Natural killer cell treated with Interleukin-12 subunit alpha and Interleukin-12 subunit beta and Interleukin-15 and Interleukin-18, amount 100 ng/mL, for 72 hours (primary cell): Measurements from ENCODE around the gene FBXO10. TPM values are rescaled to one million over a fixed set of nuclear protein-coding genes. Genes with fewer than 3 reads are reported as not detected.
"Not testable (repeated sequence)": the region's sequence is repeated elsewhere in the genome, so short reads cannot be mapped to it uniquely, and the experiment has no call there.

Source experiments
- ATAC-seq, 2 donors: fragments of 150-1000 bp; cut with Tn5 transposase in 1 of 2; sonication (Bioruptor Pico), chemical (Tn5 transposase) in 1 of 2; 2 replicates each; pipeline ENCODE4 v1.10.0; 2021
- DNase-seq: peaks from one replicate; pipeline ENCODE4 v3.0.0; 2022; ENCODE audit warnings: low spot score
- H3K27ac Mint-ChIP-seq, 2 donors: 1 replicate in 1 of 2; 2 replicates in 1 of 2; pipeline ENCODE4 v1.8.0; 2022; ENCODE audit warnings: mixed read lengths in 2 of 2, mild to moderate bottlenecking in 1 of 2, moderate library complexity in 1 of 2
- H3K27me3 Mint-ChIP-seq, 2 donors: 1 replicate in 1 of 2; 2 replicates in 1 of 2; pipeline ENCODE4 v1.8.0; 2022; ENCODE audit warnings: mixed read lengths in 2 of 2
- H3K36me3 Mint-ChIP-seq: one replicate; pipeline ENCODE4 v1.8.0; 2022; ENCODE audit warnings: mixed read lengths
- H3K4me1 Mint-ChIP-seq, 2 donors: 1 replicate in 1 of 2; 2 replicates in 1 of 2; pipeline ENCODE4 v1.8.0; 2022; ENCODE audit warnings: low read depth in 2 of 2, mixed read lengths in 2 of 2, mild to moderate bottlenecking in 1 of 2
- H3K4me3 Mint-ChIP-seq: one replicate; pipeline ENCODE4 v1.8.0; 2022; ENCODE audit warnings: mixed read lengths
- H3K9me3 Mint-ChIP-seq: 2 replicates; pipeline ENCODE4 v1.8.0; 2022; ENCODE audit warnings: mixed read lengths
- total RNA-seq, 2 donors: library from RNA; stranded (reverse); gene quantifications; one replicate each; pipeline ENCODE4 v1.2.3, GENCODE V29; 2022

The FBXO10 gene
- total RNA-seq, 2 donors from 2014 or later: 4.3 to 8.7 TPM

GRCh38 chr9:37531699-37532098, 44.5 kb downstream of the FBXO10 start:
- Mint-ChIP-seq H3K27me3 (no peaks in the 10 kb centered on the region), H3K36me3 (no peaks in the 10 kb centered on the region), H3K27ac (no peak overlapping the region), H3K4me1 (peaks cover 4% of the 10 kb centered on the region in 2 donors), H3K4me3 (no peak overlapping the region), H3K9me3 (no peaks in the 10 kb centered on the region)
- ATAC-seq (peak in 1 of 2 donors; percentile 43), DNase-seq (no peak)

GRCh38 chr9:37528652-37529471, 47.3 kb downstream of the FBXO10 start:
- H3K4me1 Mint-ChIP-seq: peaks cover 4% of the 10 kb centered on the region in 2 donors
- H3K27ac Mint-ChIP-seq: no peak overlapping the region
- ATAC-seq: no peak
- no peak for DNase-seq
- H3K9me3 Mint-ChIP-seq: no peaks in the 10 kb centered on the region
- peaks cover 5% of the 10 kb centered on the region for H3K36me3 Mint-ChIP-seq
- H3K27me3 Mint-ChIP-seq: no peaks in the 10 kb centered on the region
- no peak overlapping the region for H3K4me3 Mint-ChIP-seq

GRCh38 chr9:37523916-37524315, 52.3 kb downstream of the FBXO10 start:
- H3K4me1 Mint-ChIP-seq: peaks cover 0 to 2% of the 10 kb centered on the region in 2 donors
- H3K4me3 Mint-ChIP-seq: no peak overlapping the region
- ATAC-seq (no peak), DNase-seq (no peak)
- H3K27me3 Mint-ChIP-seq: no peaks in the 10 kb centered on the region
- no peak overlapping the region for H3K27ac Mint-ChIP-seq
- H3K36me3 Mint-ChIP-seq: peaks cover 5% of the 10 kb centered on the region
- no peaks in the 10 kb centered on the region for H3K9me3 Mint-ChIP-seq

- peaks cover 5% of the 10 kb centered on the region for H3K36me3 Mint-ChIP-seq
- DNase-seq: no peak
- H3K4me1 Mint-ChIP-seq: no peaks in the 10 kb centered on the region
Observed at GRCh38 chr9:37522971-37523370, 53.2 kb downstream of the FBXO10 start.

GRCh38 chr9:37521111-37521510, 55.1 kb downstream of the FBXO10 start:
- H3K4me3 Mint-ChIP-seq: no peak overlapping the region
- DNase-seq (no peak), ATAC-seq (no peak)
- H3K36me3 Mint-ChIP-seq: peaks cover 5% of the 10 kb centered on the region
- no peak overlapping the region for H3K27ac Mint-ChIP-seq
- no peaks in the 10 kb centered on the region for H3K9me3 Mint-ChIP-seq
- H3K4me1 Mint-ChIP-seq: no peaks in the 10 kb centered on the region
- no peaks in the 10 kb centered on the region for H3K27me3 Mint-ChIP-seq

More at GRCh38 chr9:37522971-37523370, 53.2 kb downstream of the FBXO10 start:
- Mint-ChIP-seq H3K27me3 (no peaks in the 10 kb centered on the region), H3K27ac (no peak overlapping the region), H3K4me3 (no peak overlapping the region), H3K9me3 (no peaks in the 10 kb centered on the region)
- ATAC-seq: no peak

- Mint-ChIP-seq H3K4me3 (no peak overlapping the region), H3K4me1 (no peaks in the 10 kb centered on the region), H3K9me3 (no peaks in the 10 kb centered on the region), H3K27ac (no peak overlapping the region), H3K27me3 (peaks cover 0 to 2% of the 10 kb centered on the region in 2 donors), H3K36me3 (peaks cover 5% of the 10 kb centered on the region)
- DNase-seq (no peak), ATAC-seq (no peak)
Observed at GRCh38 chr9:37520641-37521040, 55.5 kb downstream of the FBXO10 start.

GRCh38 chr9:37517923-37518322, 58.3 kb downstream of the FBXO10 start:
- ATAC-seq (no peak), DNase-seq (no peak)
- H3K9me3 Mint-ChIP-seq: no peaks in the 10 kb centered on the region
- no peak overlapping the region for H3K27ac Mint-ChIP-seq
- no peaks in the 10 kb centered on the region for H3K36me3 Mint-ChIP-seq
- peaks cover 9 to 15% of the 10 kb centered on the region in 2 donors for H3K4me1 Mint-ChIP-seq
- no peak overlapping the region for H3K4me3 Mint-ChIP-seq
- H3K27me3 Mint-ChIP-seq: peaks cover 0 to 11% of the 10 kb centered on the region in 2 donors

GRCh38 chr9:37515620-37516258, 60.4 kb downstream of the FBXO10 start:
- ATAC-seq: no peak
- Mint-ChIP-seq H3K36me3 (no peaks in the 10 kb centered on the region), H3K27me3 (peaks cover 0 to 11% of the 10 kb centered on the region in 2 donors), H3K4me3 (no peak overlapping the region), H3K4me1 (peaks cover 24 to 33% of the 10 kb centered on the region in 2 donors), H3K27ac (no peak overlapping the region), H3K9me3 (no peaks in the 10 kb centered on the region)
- no peak for DNase-seq

GRCh38 chr9:37514999-37515398, 61.2 kb downstream of the FBXO10 start:
- H3K27ac Mint-ChIP-seq: no peak overlapping the region
- DNase-seq: no peak
- H3K27me3 Mint-ChIP-seq: peaks cover 0 to 11% of the 10 kb centered on the region in 2 donors
- H3K9me3 Mint-ChIP-seq: no peaks in the 10 kb centered on the region
- no peak for ATAC-seq
- no peak overlapping the region for H3K4me3 Mint-ChIP-seq
- no peaks in the 10 kb centered on the region for H3K36me3 Mint-ChIP-seq
- peaks cover 24 to 33% of the 10 kb centered on the region in 2 donors for H3K4me1 Mint-ChIP-seq

- not testable (repeated sequence) for H3K27ac Mint-ChIP-seq, H3K4me3 Mint-ChIP-seq, ATAC-seq, DNase-seq, H3K9me3 Mint-ChIP-seq, H3K36me3 Mint-ChIP-seq
- Mint-ChIP-seq H3K4me1 (peaks cover 24 to 33% of the 10 kb centered on the region in 2 donors), H3K27me3 (peaks cover 0 to 11% of the 10 kb centered on the region in 2 donors)
Observed at GRCh38 chr9:37514415-37514814, 61.8 kb downstream of the FBXO10 start.

- H3K4me1 Mint-ChIP-seq: peaks cover 33 to 46% of the 10 kb centered on the region in 2 donors
- H3K27ac Mint-ChIP-seq: no peak overlapping the region
- H3K4me3 Mint-ChIP-seq: no peak overlapping the region
- ATAC-seq (peak; percentile 72 to 84), DNase-seq (peak; percentile 70)
- H3K36me3 Mint-ChIP-seq: peaks cover 5% of the 10 kb centered on the region
- H3K27me3 Mint-ChIP-seq: peaks cover 0 to 11% of the 10 kb centered on the region in 2 donors
- no peaks in the 10 kb centered on the region for H3K9me3 Mint-ChIP-seq
Observed at GRCh38 chr9:37512437-37512836, 63.7 kb downstream of the FBXO10 start.

- H3K4me1 Mint-ChIP-seq: peaks cover 45 to 56% of the 10 kb centered on the region in 2 donors
- peaks cover 0 to 11% of the 10 kb centered on the region in 2 donors for H3K27me3 Mint-ChIP-seq
- H3K27ac Mint-ChIP-seq: peak overlapping the region in 1 of 2 donors; percentile 27
- DNase-seq: no peak
- no peaks in the 10 kb centered on the region for H3K9me3 Mint-ChIP-seq
- no peak overlapping the region for H3K4me3 Mint-ChIP-seq
- H3K36me3 Mint-ChIP-seq: peaks cover 8% of the 10 kb centered on the region
- no peak for ATAC-seq
Observed at GRCh38 chr9:37511016-37512010, 64.9 kb downstream of the FBXO10 start.

- DNase-seq, H3K9me3 Mint-ChIP-seq, H3K27me3 Mint-ChIP-seq, ATAC-seq, H3K27ac Mint-ChIP-seq, H3K4me3 Mint-ChIP-seq, H3K36me3 Mint-ChIP-seq: not testable (repeated sequence)
- peaks cover 51 to 63% of the 10 kb centered on the region in 2 donors for H3K4me1 Mint-ChIP-seq
Observed at GRCh38 chr9:37510053-37510452, 66.1 kb downstream of the FBXO10 start.
